ENCODE results near the gene MND1. TPM values are rescaled to one million over a fixed set of nuclear protein-coding genes. Genes with fewer than 3 reads are reported as not detected.
A peak's percentile ranks its signal among the peaks of the same experiment; 100 is the strongest.

MND1 gene
- total RNA-seq, 6 donors from 2014 or later = 1.2 to 3.2 (median 1.3) TPM; not detected in 2

GRCh38 chr4:153434190-153434589 lies 89.7 kb downstream of the MND1 start:
- TF ChIP-seq POLR2AphosphoS5 (IDR thresholded peaks at IDR 0.05) (no peak), EP300 (IDR thresholded peaks at IDR 0.05) (no peak)
- Histone ChIP-seq H3K27ac (no peak overlapping the region), H3K4me3 (no peak overlapping the region), H3K4me1 (peaks cover 0 to 15% (median 0%) of the 10 kb centered on the region in 4 donors), H3K9me3 (no peaks in the 10 kb centered on the region), H3K27me3 (no peaks in the 10 kb centered on the region), H3K36me3 (no peaks in the 10 kb centered on the region)
- WGBS, 2 donors = 69 to 91% methylated on average over 2 of the region's 2 CpGs
- ATAC-seq (ENCODE audit: low FRiP score in 2 of 2) = no peak
- DNase-seq = no peak

GRCh38 chr4:153438916-153439756 lies 94.6 kb downstream of the MND1 start:
- Histone ChIP-seq H3K36me3 (no peaks in the 10 kb centered on the region), H3K4me3 (peak overlapping the region in 1 of 4 donors; percentile 9), H3K4me1 (no peaks in the 10 kb centered on the region), H3K27me3 (no peaks in the 10 kb centered on the region), H3K9me3 (no peaks in the 10 kb centered on the region), H3K27ac (peak overlapping the region in 2 of 4 donors; percentile 12 to 33)
- TF ChIP-seq POLR2A (IDR thresholded peaks at IDR 0.05) (no peak), POLR2AphosphoS5 (IDR thresholded peaks at IDR 0.05) (no peak), EP300 (IDR thresholded peaks at IDR 0.05) (no peak), CTCF (IDR thresholded peaks at IDR 0.05) (no peak)
- DNase-seq (no peak), ATAC-seq (ENCODE audit: low FRiP score in 2 of 2) (no peak)
- 75 to 76% methylated on average over 13 of the region's 13 CpGs for WGBS, 2 donors

- Histone ChIP-seq H3K36me3 (no peaks in the 10 kb centered on the region), H3K4me1 (no peaks in the 10 kb centered on the region), H3K4me3 (no peak overlapping the region), H3K27me3 (no peaks in the 10 kb centered on the region), H3K9me3 (no peaks in the 10 kb centered on the region), H3K27ac (no peak overlapping the region)
- 90 to 97% methylated on average over 9 of the region's 9 CpGs for WGBS, 2 donors
- TF ChIP-seq POLR2A (IDR thresholded peaks at IDR 0.05) (no peak), POLR2AphosphoS5 (IDR thresholded peaks at IDR 0.05) (no peak), CTCF (IDR thresholded peaks at IDR 0.05) (no peak), EP300 (IDR thresholded peaks at IDR 0.05) (no peak)
- ATAC-seq (ENCODE audit: low FRiP score in 2 of 2) (no peak), DNase-seq (no peak)
Measured at GRCh38 chr4:153439831-153440230, 95.3 kb downstream of the MND1 start.

- DNase-seq (no peak), ATAC-seq (ENCODE audit: low FRiP score in 2 of 2) (no peak)
- H3K9me3 ChIP-seq = no peaks in the 10 kb centered on the region
- H3K27ac ChIP-seq = no peak overlapping the region
- H3K4me3 ChIP-seq = no peak overlapping the region
- no peaks in the 10 kb centered on the region for H3K36me3 ChIP-seq
- TF ChIP-seq CTCF (IDR thresholded peaks at IDR 0.05) (no peak), EP300 (IDR thresholded peaks at IDR 0.05) (no peak), POLR2AphosphoS5 (IDR thresholded peaks at IDR 0.05) (no peak), POLR2A (IDR thresholded peaks at IDR 0.05) (no peak)
- H3K4me1 ChIP-seq = no peaks in the 10 kb centered on the region
- H3K27me3 ChIP-seq = no peaks in the 10 kb centered on the region
- 90% methylated on average over 6 of the region's 6 CpGs for WGBS, 2 donors
Measured at GRCh38 chr4:153440475-153440874, 96.0 kb downstream of the MND1 start.

GRCh38 chr4:153447175-153447905 lies 102.9 kb downstream of the MND1 start:
- ATAC-seq (ENCODE audit: low FRiP score in 2 of 2) (peak in 1 of 2 donors; percentile 66), DNase-seq (no peak)
- WGBS, 2 donors = 78 to 79% methylated on average over 5 of the region's 5 CpGs
- peak overlapping the region in 1 of 4 donors; percentile 6 for H3K4me3 ChIP-seq
- H3K27ac ChIP-seq = no peak overlapping the region
- H3K4me1 ChIP-seq = peaks cover 0 to 17% (median 7%) of the 10 kb centered on the region in 4 donors
- H3K27me3 ChIP-seq = no peaks in the 10 kb centered on the region
- no peaks in the 10 kb centered on the region for H3K9me3 ChIP-seq
- TF ChIP-seq CTCF (IDR thresholded peaks at IDR 0.05) (no peak), EP300 (IDR thresholded peaks at IDR 0.05) (no peak), POLR2A (IDR thresholded peaks at IDR 0.05) (no peak), POLR2AphosphoS5 (IDR thresholded peaks at IDR 0.05) (no peak)
- H3K36me3 ChIP-seq = no peaks in the 10 kb centered on the region
